GM10847 (cell line): ENCODE results near the gene RABGGTA.

ENCODE experiments used
- POLR2A ChIP-seq: IDR thresholded peaks from 2 replicates; pipeline ENCODE4 v1.6.1; 2011; ENCODE audit not compliant: insufficient read length; ENCODE audit errors: extremely low read depth

The RABGGTA gene

DNA sequence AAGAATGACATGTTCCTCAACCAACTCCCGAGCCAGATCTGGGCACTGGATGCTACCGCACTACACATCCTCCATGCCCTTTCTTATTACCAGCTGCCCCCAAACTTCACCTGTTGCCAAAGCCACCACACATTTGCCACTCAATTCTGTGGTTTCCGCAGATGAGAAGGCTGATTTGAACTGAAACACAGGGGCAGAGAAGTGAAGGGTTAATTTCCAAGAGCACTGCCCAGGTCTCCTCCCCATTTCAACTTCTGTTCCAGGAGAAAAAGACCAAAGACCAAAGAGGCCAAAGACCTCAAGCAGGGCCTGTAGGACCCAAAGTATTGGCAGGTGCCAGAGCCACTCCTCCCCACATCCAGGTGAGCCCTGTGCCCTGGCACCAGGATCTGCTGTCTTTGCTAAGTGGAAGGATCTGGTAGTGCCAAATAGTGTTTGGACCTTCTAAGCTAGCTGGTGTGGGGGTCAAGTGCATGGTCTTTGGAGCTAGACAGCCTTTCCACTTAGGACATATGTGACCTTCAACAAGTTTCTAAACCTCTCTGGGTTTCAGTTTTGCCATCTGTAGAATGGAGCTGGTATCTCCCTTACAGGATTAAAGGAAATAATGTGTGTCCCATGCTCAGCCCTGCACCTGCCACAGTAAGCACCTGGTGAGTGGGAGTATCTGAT lies 20.2 kb upstream of the RABGGTA start:
- TF ChIP-seq POLR2A = no peak

DNA sequence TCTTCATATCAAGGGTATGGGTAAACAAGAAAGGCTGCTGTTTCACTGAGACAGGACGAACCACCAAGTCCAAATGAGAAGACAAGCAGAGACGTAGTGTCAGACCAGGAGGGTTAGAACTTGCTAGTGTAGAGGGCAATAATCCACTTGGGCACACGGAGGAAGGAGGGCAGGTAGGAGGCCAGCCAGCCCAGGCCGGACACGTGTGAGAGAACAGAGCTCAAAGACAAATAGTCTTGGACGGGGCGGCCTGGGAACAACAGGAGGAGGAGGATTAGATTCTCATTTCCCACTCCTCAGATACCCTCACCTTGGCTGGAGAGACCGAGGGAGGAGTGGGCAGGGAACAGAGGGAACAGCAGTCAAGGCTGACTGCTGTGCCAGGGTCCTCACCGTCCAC lies 19.3 kb upstream of the RABGGTA start:
- TF ChIP-seq POLR2A = no peak

DNA sequence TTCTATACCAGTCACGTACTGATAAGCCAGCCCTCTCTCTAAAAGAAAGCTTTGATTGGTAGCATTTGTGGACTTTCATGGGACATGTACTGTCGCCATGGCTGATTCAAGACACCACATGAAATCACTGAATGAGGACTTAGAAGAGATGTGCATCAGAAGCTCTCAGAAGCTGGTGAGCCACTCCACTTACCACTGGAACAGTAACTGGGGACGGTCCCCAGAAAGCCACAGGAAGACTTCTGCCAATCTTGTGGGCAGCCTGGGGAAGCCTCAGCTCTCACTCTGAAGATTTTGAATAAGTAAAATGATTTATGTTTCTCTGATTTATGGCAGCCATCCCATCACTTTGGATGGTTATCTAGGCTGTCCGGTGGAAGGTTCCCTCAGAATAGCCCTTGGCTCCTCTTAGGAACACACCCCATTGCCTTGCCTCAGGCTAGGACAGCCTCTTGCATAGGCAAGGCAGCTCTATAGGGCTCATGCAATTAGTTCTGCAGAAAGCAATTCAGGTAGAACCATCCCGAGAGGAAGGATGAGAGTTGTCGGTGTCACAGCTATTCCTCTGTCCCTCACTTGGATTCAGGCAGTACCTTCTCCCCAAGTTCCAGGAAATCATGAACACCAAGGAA lies 18.4 kb upstream of the RABGGTA start:
- no peak for TF ChIP-seq POLR2A

DNA sequence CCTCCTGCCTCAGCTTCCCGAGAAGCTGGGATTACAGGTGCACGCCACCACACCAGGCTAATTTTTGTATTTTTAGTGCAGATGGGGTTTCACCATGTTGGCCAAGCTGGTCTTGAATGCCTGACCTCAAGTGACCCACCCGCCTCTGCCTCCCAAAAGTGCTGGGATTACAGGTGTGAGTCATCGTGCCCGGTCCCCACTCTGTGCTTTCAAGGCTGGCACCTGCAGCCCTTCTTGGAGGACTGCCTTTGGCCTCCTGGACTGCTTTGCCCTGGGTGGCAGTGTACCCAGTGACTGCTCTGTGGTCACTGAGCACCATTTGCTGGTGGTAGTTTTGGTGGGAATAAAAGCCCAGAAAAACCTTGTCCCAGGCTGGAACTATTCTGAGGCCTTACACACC lies 15.6 kb upstream of the RABGGTA start:
- TF ChIP-seq POLR2A = no peak

DNA sequence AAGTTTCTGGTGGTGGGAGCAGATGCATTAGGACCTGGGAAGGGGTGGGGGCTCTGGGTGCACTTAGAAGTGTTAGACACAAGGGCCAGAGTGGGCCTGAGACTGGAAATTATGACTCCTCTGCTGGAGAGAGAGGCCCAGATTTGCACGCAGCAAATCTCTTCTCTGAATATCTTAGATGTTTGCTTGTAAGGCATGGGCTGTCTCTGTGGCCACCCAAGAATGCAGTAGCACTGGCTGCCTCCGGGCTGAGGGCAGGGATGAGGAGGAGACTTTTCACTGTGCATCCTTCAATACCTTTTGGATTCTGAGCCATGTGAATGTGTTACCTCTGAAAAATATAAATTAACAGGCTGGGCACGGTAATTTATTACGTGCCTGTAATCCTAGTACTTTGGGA lies 14.0 kb upstream of the RABGGTA start:
- no peak for TF ChIP-seq POLR2A

DNA sequence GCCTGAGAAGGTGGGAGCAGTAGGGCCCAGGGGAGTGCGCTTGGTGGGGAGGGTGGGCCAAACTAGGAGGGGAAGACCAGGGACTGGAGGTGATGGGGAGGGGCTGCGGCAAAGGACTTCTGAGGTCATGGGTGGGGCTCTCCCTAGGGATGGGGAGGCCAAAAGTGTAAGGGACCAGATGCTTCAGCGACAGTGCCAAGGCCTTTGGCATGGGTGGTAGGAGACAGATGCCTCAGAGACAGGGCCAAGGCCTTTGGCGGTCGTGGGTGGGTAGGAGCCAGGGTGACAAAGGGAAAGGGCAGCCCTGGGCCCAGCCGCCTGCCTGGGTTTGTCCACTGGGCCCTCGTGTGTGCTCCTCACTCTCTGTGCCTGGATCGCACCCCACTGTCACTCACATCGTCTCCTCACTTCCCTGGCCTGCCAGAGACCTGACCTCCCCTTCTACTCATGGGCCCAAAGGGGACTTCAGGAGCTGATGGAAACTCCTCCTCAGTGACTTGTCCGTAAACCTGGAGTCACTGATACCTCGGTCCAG lies 13.2 kb upstream of the RABGGTA start:
- TF ChIP-seq POLR2A = no peak

DNA sequence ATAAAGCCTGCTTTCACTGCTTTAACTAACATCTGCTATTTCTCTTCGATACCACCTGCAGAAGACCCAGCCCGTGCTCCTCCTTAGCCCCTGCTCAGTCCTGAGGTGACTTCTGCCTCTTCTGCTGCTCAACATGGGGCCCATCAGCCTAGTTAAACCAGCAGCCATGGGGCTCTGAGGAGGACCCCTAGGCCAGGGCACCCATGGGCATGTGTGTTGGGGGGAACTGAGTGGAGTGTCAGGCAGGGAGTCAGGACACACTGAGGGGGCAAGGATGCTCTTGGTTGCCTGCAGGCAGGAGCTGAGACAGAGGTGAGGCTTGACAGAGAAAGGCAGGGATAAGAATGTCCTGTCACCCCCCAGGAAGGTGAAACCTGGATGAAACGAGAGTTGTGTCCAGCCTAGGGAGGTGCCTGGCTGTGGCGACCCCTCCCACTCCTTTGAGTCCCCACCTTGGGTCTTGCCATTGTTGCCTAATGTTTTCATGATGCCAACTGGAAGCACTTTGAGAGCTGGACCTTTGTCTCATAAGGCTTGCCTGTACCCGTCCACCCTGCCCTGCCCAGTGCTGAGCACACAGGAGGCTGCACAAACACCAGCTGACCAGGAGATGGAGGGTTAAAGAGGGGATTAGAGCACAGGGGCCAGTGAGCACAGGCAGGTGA lies 12.5 kb upstream of the RABGGTA start:
- no peak for TF ChIP-seq POLR2A

DNA sequence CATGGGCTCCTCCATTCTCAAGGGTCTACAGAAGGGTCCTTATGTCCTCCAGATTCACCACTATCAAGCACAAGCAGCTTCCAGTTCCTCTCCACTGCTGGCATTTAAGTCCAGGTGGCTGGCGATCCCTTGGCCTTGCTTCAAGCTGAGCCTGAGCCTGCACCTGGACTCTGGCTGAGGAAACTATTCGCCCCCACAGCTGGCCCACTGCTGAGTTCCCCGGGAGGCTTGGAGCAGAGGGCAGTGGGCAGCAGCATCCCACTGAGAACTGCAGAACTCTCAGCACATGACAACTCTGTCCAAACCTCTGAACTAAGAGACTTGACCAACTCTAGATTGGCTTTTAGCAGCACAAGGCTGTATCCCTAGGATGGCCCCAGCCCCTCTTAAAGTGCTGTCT lies 11.3 kb upstream of the RABGGTA start:
- no peak for TF ChIP-seq POLR2A

DNA sequence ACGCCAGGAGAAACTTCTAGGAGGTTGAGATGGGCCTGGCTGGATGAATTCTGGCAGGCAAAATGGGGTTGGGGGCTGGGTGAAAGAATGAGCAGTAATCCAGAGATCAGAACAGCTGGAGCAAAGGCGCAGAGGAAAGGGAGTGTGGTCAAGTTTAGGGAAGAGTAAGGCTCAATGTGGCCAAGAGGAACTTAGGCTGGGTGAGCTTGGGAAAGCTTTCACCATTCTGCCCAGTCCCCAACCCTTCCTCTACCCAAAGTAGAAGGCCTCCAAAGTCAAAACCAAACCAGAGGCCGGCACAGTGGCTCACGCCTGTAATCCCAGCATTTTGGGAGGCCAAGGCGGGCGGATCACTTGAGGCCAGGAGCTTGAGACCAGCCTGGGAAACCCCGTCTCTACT lies 10.2 kb upstream of the RABGGTA start:
- no peak for TF ChIP-seq POLR2A

DNA sequence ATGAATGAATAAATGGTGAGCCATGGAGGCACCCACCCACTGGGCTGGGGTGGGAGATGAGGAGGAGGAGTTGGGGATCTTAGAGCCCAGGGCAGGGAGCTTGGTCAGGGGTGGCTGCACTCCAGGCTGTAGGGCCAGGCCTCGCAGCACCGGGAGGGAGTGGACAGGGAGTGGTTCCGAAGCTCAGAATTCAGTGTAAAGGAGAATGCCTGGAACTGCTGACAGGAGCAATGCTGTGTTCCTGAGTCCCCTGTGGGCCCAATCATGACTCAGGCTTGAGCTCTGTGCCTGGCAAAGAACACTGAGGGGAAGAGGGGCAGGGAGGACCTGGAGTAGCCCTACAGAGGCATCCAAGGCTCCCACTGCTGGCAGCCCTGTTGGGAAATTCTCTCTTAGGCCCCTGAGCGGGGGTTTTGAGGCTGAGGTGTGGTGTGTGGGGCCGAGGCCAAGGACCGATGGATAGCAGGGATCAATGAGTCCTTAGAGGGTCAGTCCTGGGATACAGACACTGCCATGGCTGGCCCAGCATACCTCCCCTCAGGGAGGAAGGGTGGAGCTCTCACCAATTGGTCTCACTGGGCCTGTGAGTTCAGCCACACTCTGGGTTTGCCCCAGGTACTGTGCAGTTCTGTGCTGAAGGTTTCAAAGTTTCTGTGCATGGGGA lies 9.5 kb upstream of the RABGGTA start:
- TF ChIP-seq POLR2A = no peak

DNA sequence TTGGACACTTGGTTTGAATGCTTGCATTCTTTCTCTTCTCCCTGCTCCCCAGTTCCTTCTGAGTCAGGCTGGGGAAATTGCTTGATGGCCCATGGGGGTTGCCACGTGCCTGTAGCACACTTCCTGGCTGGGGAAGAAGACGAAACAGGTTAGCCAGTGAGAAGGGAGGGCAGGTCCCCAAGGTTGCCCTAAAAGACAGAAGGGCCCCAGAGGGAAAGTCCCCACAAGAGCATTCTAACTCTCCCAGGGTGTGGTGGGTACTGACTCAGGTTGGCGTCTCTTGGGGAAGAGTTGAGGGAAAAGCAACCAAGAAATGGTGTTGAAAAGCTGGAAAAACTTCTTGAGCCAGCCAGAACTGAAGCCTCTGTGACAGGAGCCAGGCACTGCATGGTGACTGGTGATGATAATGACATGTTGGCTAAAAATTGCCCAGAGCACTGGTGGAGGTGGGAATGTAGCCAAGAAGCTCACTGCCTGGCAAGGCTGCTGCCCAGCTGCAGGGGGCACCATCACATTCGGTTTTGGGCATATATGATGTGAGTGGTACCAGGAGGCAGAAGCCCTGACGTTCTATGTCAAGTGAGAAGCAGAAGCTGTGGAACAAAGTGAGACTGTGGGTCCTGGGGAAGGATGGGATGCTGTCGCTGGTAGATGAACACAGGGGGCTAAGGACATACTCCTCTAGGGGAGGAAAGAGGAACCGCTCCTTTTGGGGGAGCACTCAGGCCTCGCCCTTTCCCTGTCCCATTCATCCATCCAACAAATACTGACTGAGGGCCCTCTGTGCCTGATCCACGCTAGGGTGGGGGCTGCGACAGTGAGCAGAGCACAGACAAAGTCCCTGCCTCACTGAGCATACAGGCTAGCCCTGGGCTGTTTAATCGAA lies 8.1 kb upstream of the RABGGTA start:
- no peak for TF ChIP-seq POLR2A

DNA sequence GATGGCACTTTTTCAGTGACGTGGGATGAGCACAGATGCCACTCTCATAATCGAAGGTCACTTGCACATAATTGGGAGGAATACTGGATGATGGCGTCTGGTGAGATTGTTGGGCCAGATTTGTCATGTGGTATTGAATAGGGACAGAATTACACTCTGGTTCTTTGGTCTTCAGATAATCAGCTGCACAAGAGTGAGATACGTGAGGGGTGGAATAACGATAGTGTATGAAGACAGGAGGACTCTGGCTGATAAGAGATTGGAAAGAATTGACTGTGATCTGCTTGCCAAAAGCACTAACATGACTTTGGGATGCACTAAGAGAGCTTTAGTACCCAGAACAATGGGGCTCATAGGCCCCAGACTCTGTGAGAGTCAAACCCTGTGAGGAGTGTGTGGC lies 7.0 kb upstream of the RABGGTA start:
- TF ChIP-seq POLR2A = no peak

DNA sequence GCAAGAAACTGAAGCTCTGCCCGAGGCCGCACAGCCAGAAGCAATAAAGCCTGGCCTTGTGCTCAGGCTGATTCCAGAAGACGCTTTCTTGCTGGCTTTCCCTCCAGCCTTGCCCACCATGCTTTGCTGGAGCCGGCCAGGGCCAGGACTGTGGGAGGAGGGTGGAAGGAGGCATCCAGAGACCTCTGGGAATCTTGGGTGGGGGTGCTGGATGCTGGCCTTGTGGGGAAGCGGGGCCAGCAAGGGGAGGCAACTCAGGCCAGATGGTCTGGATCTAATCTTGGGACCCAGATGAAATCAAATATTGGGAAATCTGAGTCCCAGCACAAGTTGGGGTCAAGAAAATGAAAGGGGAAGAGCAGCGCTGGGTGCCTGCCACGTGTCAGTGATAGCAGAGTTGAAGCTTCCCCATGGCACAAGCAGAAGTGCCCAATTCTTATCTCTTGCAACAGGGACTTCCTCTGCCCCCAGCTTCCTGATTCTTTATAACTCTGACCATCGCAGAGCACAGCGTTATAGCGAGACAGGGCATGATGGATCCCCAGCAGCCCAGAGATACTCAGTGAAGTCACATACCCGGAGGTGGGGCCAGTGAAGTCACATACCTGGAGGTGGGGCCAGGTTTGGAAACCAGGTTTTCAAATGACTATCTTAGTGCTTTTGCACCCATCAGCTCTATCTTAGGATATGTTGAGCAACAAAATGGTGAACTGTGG lies 6.4 kb upstream of the RABGGTA start:
- TF ChIP-seq POLR2A = no peak

DNA sequence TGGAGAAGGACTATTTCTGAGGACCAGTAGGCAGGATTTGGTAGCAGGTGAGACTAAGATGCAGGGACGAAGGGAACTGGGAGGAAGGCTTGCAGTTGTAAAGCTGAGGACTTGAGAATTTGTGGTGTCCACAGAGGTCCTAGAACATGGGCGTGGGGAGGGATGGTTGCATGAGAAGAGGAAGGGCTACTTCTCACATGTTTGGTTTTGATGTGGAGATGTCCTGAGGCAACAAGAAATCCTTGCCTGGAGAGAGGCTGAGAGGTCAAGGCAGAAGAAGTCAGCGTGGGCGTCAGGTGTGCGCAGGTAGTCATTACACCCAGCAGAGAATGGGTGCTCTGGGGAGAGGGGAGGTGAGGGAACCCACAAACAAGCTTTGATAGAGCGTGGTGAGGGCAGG lies 5.7 kb upstream of the RABGGTA start:
- TF ChIP-seq POLR2A = no peak
